Activated T-cell treated with anti-CD3 and anti-CD28 coated beads for 48 hours (primary cell): ENCODE results near the gene TMEM9B.

ENCODE experiments used
- DNase-seq: peaks from one replicate; pipeline ENCODE4 v3.0.0-alpha.2; 2020; ENCODE audit warnings: low read depth

TMEM9B gene

GRCh38 chr11:8928981-8929615, 35.1 kb downstream of the TMEM9B start:
- no peak for DNase-seq

- no peak for DNase-seq
Measured at GRCh38 chr11:8928205-8928604, 36.0 kb downstream of the TMEM9B start.

- DNase-seq = no peak
Measured at GRCh38 chr11:8927233-8927632, 37.0 kb downstream of the TMEM9B start.

GRCh38 chr11:8926236-8926635, 38.0 kb downstream of the TMEM9B start:
- DNase-seq = no peak

GRCh38 chr11:8925711-8926110, 38.5 kb downstream of the TMEM9B start:
- no peak for DNase-seq

- no peak for DNase-seq
Measured at GRCh38 chr11:8922691-8923090, 41.6 kb downstream of the TMEM9B start.

GRCh38 chr11:8917157-8917825, 47.0 kb downstream of the TMEM9B start:
- DNase-seq = no peak

GRCh38 chr11:8914661-8915018, 49.6 kb downstream of the TMEM9B start:
- DNase-seq = no peak

- peak; percentile 26 for DNase-seq
Measured at GRCh38 chr11:8913961-8914660, 50.1 kb downstream of the TMEM9B start.

- DNase-seq = peak; percentile 89
Measured at GRCh38 chr11:8911029-8911823, 53.0 kb downstream of the TMEM9B start, which contains the start of gene AKIP1. Gene AKIP1 (plus strand): TSS chr11:8911189. CDS start chr11:8911450, 261 bp downstream.

- DNase-seq = no peak
Measured at GRCh38 chr11:8910649-8911026, 53.6 kb downstream of the TMEM9B start.

- DNase-seq = no peak
Measured at GRCh38 chr11:8908099-8908498, 56.1 kb downstream of the TMEM9B start.

GRCh38 chr11:8907116-8907515, 57.1 kb downstream of the TMEM9B start:
- no peak for DNase-seq

- DNase-seq = no peak
Measured at GRCh38 chr11:8905528-8906165, 58.6 kb downstream of the TMEM9B start.

- no peak for DNase-seq
Measured at GRCh38 chr11:8899119-8899753, 65.0 kb downstream of the TMEM9B start.
